Stimulated activated CD8-positive, alpha-beta memory T cell treated with anti-CD3 and anti-CD28 coated beads, Interleukin-7, amount 100 ng/mL, for 48 hours (primary cell): ENCODE data around the gene RAB31.

Experiments used
- DNase-seq, 2 donors: peaks; one replicate each; pipeline ENCODE4 v3.0.0-alpha.2; 2020; ENCODE audit warnings: low read depth in 1 of 2; ENCODE audit errors: extremely low read depth in 1 of 2

RAB31 gene

DNA sequence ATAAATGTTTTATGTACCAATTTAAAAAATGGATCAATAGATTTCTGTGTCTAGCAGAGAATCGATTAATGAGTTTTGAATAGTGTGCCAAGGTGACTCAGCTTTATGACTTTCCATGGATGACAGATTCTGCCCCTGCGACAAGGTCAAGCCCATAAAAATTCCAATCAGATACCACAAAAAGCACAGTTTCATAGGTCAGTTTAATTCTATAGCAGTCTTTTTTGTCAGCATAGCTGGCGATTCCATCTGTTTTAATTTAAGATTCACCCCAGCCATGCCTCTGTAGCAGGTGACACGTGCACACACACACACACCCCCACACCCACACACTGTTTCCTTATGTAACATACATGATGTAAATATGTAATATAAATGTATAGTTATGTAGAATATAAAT lies 28.9 kb downstream of the RAB31 start:
- DNase-seq, result no peak

DNA sequence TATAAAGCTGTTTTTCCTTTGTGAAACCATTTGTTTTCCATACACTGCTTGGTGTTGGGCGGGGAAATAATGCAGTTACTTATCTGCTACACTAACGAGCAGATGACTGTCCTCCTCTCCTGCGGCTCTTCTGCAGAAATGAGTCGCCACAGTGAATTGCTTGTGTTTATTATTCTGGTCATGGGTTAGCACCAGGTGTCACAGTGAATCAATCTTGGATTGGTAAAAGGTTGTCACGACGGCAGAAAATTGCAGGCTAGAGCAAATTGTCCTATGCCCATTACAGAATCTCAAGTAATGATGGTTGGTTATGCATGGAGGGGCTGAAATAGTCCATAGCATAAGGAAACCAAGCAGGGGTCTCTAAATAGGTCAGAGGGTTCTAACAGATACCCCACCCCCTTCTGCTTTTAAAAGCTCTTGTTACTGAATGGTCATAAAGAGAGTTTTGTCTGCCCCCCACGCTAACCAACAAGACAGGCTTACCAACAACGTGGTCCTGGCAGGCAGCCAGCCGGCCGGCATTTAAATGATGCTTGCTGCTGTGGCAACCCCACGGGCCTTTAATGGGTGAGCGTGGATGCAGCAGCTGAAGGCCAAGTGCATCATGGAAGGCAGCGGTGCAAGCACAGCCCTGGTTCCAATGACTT lies 29.5 kb downstream of the RAB31 start:
- no peak for DNase-seq

GRCh38 chr18:9738266-9738969 lies 30.3 kb downstream of the RAB31 start:
- DNase-seq, result no peak

DNA sequence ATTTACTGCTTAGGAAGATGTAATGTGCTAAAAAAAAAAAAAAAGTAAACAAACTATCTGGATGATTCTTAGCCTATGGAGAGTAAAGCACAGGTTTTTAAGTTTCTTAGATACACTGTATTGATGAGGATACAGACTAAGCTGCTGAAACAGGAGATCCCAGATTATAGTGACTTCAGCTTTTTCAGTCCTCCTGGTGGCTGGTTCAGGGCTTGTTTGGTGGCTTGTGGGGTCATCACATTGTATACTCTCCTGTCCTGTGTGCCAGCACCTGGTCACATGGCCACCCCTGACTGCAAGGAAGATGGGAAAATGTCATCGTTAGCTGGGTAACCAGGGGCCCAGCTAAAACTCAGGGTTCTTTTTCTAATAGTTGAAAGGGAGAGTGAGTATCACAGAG lies 31.4 kb downstream of the RAB31 start:
- DNase-seq, result no peak

DNA sequence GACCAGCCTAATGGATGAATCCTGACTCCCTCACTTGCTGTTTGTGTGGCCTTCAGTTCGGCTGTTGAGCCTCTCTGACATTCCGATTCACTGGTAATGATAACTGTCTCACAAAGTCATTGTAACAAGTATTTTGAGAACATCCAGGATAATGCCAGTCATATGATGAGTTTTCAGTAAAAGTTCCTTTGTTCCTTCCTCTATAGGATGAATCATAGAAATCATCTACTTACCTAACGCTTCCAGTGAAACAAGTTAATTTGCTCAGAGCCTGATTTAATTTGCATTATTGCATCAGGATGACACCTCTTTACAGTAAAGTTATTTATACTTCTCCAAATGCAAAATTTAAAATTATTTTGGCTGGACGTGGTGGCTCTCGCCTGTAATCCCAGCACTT lies 32.0 kb downstream of the RAB31 start:
- DNase-seq, result no peak

- no peak for DNase-seq
These were observed 33.3 kb downstream of the RAB31 start for GRCh38 chr18:9741406-9741792.

- no peak for DNase-seq
These were observed 33.9 kb downstream of the RAB31 start for GRCh38 chr18:9741793-9742523.

- DNase-seq, result no peak
These were observed 34.5 kb downstream of the RAB31 start for GRCh38 chr18:9742524-9743131.

DNA sequence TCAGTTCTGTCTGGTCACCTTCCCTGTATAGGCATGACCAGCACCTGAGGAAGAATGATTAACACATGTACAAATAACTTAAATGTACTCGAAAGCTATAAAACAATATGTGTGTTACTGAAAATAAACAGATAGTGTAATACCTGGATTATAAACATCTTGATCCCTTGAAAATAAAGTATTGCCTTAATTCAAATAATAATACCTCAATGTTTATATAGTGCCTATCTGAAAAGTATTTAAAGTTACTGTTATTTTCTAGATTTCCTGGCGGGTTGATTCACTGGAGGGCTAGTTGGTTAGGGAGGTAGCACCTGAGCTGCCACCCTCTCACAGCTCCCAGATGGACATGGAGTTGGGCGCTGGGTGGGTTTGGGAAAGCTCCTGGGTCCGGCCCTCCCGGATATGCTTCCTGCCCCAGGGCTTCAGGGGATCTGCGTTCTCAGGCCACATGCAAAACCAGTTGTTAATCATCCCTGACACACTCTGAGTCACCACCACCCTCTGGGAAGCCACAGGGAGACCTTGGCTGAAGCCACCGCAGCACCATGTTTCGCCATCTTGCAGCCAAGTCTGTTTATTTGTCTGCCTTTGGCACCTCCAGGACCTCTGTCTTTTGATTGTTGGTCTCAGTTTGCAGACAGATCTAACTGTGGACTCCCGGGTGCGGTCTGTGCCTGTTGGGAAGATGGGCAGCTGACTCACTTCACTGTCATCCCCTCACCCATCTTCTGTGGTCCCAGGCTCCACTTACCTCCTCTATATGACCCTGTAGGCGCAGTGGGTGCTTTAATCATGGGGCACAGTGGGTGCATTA lies 35.3 kb downstream of the RAB31 start:
- no peak for DNase-seq

DNA sequence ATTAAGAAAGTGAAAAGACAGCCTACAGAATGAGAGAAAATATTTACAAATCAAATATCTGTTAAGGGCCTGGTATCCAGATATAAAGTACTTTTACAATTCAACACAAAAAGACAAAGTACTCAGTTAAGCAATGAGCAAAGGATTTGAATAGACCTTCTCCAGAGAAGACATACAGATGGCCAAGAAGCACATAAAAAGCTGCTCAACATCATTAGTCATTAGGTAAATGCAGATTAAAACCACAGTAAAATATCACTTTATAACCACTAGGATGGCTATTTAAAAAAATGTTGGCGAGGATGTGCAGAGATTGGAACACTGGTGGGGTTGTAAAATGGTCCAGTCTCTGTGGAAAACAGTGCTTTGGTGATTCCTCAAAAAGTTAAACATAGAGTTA lies 38.9 kb downstream of the RAB31 start:
- no peak for DNase-seq

DNA sequence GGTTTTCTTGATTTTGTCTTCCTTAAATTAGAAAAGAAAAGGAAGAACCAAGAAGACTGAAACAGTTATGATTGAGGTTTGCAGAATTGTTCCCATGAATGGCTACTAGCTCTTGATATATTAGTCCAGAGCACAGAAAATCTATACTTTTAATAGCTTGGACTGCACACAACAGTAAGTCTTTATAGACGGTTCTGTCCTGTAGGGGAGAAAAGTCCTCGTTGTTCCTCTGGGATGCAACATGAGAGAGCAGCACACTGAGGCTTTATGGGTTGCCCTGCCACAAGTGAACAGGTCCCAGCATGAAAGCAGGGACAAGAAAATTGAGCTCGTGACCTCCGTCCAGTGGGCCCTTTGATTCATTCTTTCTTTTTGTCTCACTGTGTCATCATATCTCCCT lies 41.5 kb downstream of the RAB31 start:
- no peak for DNase-seq

- DNase-seq, result no peak
These were observed 42.0 kb downstream of the RAB31 start for GRCh38 chr18:9750112-9750511.

DNA sequence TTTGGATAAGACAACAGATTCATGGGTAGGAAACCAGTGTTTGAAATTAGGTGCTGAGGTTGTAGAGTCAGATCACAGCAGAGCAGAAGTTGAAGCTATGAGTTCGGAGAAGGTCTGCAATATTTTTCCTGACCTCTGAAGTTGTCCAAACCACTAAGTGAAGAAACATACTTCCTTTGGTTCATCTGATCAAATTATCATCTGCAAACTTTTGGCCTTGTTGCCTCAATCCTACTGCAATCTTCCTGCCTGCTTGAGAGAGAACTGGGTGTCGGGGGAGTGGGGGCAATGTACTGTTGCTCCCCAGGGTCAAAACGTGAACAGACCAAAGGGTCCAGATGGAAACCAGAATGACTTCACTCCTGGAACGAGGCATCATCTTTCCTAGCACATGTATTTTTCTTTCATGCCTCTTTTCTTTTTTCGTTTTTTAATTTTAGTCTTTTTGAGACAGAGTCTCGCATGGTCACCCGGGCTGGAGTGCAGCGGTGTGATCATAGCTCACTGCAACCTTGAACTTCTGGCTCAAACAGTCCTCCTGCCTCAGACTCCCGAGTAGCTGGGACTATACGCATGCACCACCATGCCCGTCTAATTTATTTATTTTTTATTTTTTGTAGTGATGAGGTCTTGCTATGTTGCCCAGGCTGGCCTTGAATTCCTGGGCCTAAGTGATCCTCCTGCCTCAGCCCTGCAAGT lies 42.7 kb downstream of the RAB31 start:
- no peak for DNase-seq

DNA sequence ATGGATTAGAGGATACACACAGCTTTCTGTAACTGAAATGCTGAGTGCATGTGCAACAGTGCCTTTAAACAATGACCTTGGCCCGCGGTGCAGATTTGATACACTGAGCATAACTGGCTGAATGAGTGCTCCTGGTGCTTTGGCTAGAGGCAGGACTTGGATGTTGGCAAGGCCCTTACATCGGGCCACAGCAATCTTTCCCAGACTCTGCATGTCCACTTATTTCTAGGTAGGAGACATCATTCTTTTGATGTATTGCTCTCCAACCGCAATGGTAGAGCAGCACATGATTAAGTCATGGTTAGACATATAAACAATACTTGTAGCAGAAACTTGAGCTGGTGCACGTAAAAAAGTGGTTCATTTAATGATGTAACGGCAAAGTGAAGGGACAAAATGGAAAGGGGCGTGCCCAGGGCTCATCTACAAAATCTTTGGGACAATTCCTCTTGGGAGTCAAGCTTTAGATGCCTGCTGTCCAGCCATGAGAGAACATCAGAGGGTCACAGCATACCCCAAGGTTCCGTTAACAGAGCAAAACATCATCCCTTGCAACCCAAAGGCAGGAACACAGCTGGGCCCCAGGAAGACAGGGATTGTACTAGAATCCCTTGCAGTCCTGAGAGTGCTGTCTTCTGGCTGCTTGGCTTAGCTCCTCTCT lies 43.4 kb downstream of the RAB31 start:
- DNase-seq, result no peak

- no peak for DNase-seq
These were observed 45.7 kb downstream of the RAB31 start for GRCh38 chr18:9753846-9754245.

DNA sequence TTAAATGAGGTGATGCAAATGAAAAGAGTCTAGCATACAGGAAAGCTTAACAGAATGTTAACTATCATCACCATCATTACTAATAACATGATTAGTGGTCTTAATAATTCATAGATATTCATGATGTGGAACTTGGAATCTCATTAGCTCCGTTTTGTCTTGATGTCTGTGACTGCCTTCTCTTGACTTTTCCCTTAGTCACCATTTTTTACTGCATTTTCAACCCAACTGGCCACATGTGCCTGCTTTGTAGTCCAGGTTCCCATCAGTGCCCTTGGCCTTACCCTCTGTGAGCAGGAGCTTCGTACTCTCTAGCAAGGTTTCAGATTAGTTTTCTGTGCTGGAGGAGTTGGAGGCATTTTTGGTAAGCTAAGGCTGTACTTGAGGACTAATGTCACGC lies 47.0 kb downstream of the RAB31 start:
- DNase-seq, result no peak

DNA sequence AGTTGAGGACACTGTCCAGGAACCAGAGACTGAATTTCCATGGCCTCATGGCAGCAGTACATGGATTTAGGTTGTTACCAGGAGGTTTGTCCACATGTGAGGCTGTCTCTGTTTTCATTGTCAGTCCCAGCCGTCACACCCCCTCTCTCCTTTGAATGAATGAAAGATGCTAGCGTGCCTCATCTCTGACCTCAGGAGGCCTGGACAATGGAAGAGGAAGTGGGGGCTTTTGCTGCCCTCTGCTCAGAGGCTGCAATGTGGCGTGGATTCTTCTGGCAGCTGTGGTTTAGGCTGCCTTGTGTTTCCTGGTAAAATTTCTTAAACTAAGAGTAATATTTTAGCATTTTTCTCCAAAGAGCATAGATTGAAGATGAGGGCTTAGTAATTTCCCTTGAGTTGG lies 47.5 kb downstream of the RAB31 start:
- no peak for DNase-seq

DNA sequence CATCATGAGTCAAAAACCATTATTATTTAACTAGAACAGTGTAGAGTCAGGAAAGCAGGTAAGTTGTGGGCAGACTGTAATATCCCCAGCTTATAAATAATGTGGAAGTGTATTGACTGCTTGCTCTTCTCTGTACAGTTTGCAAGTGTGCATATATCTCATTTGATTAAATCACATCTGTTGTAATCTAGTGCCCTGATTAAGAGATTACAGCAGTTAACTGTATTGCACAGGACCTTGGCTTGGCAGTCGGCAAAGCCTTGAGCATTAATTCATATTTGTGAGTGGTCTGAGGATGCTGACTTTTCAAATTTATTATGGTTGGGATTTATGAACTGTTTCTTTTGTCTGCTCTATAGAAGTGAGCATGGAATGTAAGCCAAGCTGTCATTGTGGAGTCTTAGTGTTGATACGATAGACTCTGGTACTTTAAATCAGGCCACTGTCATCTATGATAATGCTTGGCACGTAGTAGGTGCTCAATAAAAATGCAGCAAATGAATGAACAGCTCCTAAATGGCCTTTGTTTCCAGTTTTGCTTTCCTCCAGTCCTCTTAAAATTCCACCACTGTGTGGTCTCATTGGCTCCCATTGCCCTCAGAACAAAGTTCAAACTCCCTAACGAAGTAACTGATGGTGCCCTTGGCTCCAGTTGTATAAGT lies 48.3 kb downstream of the RAB31 start:
- DNase-seq, result no peak

DNA sequence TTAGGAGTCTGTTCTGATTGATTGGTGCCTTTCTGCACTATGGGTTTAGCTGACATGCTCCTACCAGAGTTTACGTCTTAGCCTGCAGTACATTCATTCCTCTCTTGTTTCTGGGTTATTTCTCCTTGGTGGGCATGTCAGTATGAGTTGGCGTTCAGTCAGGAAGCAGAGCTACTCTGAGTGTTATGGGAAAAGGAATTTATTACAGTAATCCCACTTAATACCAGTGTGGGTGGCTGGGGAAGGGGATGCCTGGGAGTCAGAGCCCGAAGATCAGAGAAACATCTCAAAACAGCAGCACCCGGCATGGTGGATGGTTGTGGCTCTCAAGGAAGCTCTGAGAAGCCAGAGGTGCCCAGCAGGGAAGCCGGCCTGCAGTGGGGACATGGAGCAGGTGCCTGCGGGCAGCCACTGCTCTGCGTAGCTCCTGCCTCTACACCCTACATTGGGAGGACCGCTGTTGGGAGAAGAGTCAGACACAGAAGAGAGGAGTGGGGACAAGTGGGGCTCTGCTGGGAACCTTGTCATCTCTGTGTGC lies 48.9 kb downstream of the RAB31 start:
- no peak for DNase-seq
